OCI-LY7 (cell line): Measurements from ENCODE around the gene AMHR2. TPM values are rescaled to one million over a fixed set of nuclear protein-coding genes. Genes with fewer than 3 reads are reported as not detected.

Source experiments
- BruUV-seq: library from RNA; stranded (reverse); fragments of 400-500 nt; replicated peaks from 2 replicates; lab custom pipeline; 2021; lab: Mats Ljungman, UMichigan
- CTCF ChIA-PET: fragments of 300-600 bp; sonication (Branson Sonifier 250); formaldehyde crosslinking; loops from one replicate; lab custom pipeline; 2022; ENCODE audit warnings: antibody characterized with exemption; ENCODE audit not compliant: unreplicated experiment; lab: Charles Lee
- POLR2A ChIA-PET: fragments of 300-600 bp; sonication (Branson Sonifier 250); formaldehyde crosslinking; loops from one replicate; lab custom pipeline; 2022; ENCODE audit warnings: antibody characterized with exemption; lab: Charles Lee
- DNase-seq: peaks from one replicate; pipeline ENCODE4 v3.0.0-alpha.2; 2015; ENCODE audit warnings: low spot score
- H2AFZ ChIP-seq: fragments of 200-600 bp; sonication (generic), shearing (Covaris generic); 2 replicates; pipeline ENCODE4 v1.6.1; 2014; ENCODE audit warnings: mild to moderate bottlenecking, antibody characterized with exemption, low read length, moderate library complexity
- H3K27ac ChIP-seq: fragments of 200-600 bp; sonication (generic); 2 replicates; pipeline ENCODE4 v1.5.1; 2014; ENCODE audit warnings: mixed run types, low read depth, mild to moderate bottlenecking, moderate library complexity, low read length, inconsistent platforms; ENCODE audit not compliant: poor library complexity, severe bottlenecking
- H3K36me3 ChIP-seq: fragments of 200-600 bp; sonication (generic); 2 replicates; pipeline ENCODE4 v1.6.1; 2014; ENCODE audit warnings: mild to moderate bottlenecking, antibody characterized with exemption, low read length, moderate library complexity, mixed read lengths; ENCODE audit not compliant: insufficient read depth
- H3K4me1 ChIP-seq: fragments of 200-600 bp; sonication (generic); 2 replicates; pipeline ENCODE4 v1.5.1; 2014; ENCODE audit warnings: mild to moderate bottlenecking, low read length; ENCODE audit not compliant: insufficient read depth, poor library complexity, severe bottlenecking
- H3K4me2 ChIP-seq: fragments of 200-600 bp; sonication (generic); 2 replicates; pipeline ENCODE4 v1.6.1; 2014; ENCODE audit warnings: mild to moderate bottlenecking, low read length
- H3K4me3 ChIP-seq: fragments of 200-600 bp; sonication (generic); 2 replicates; pipeline ENCODE4 v1.5.1; 2014; ENCODE audit warnings: mild to moderate bottlenecking, low read depth, low read length; ENCODE audit not compliant: poor library complexity, severe bottlenecking
- H3K79me2 ChIP-seq: fragments of 200-600 bp; sonication (generic); 2 replicates; pipeline ENCODE4 v1.6.1; 2016; ENCODE audit warnings: low read depth, mild to moderate bottlenecking, low read length, moderate library complexity, mixed read lengths; ENCODE audit not compliant: insufficient read depth
- H3K9me2 ChIP-seq: fragments of 200-600 bp; sonication (generic); 2 replicates; pipeline ENCODE4 v1.6.1; 2016; ENCODE audit warnings: mild to moderate bottlenecking, low read length, mixed read lengths; ENCODE audit not compliant: insufficient read depth
- H3K9me3 ChIP-seq: fragments of 200-600 bp; sonication (generic); 2 replicates; pipeline ENCODE4 v1.6.1; 2014; ENCODE audit warnings: mild to moderate bottlenecking, mixed run types, low read length, mixed read lengths
- H4K20me1 ChIP-seq: fragments of 200-600 bp; sonication (generic); 2 replicates; pipeline ENCODE4 v1.6.1; 2014; ENCODE audit warnings: mild to moderate bottlenecking, antibody characterized with exemption, low read length, moderate library complexity, mixed read lengths; ENCODE audit not compliant: insufficient read depth
- CTCF ChIP-seq: fragments of 200-600 bp; sonication (generic); conservative IDR thresholded peaks from 2 replicates; pipeline ENCODE4 v1.5.1; 2014; ENCODE audit warnings: mild to moderate bottlenecking, antibody characterized with exemption, low read length, moderate library complexity, mixed read lengths
- EZH2phosphoT487 ChIP-seq: fragments of 200-600 bp; sonication (generic); IDR thresholded peaks from 2 replicates; pipeline ENCODE4 v1.6.1; 2018; ENCODE audit warnings: low read depth, borderline replicate concordance, mild to moderate bottlenecking, mixed run types, antibody characterized with exemption, low read length, moderate library complexity, mixed read lengths
- intact Hi-C: fragments of 100-400 bp; cut with micrococcal nuclease; formaldehyde crosslinking; loops from one replicate; pipeline ENCODE4 v1.10.0; 2022; ENCODE audit not compliant: unreplicated experiment
- total RNA-seq, 2 experiments: library from RNA; depleted of rRNA in 1 of 2; stranded (reverse); fragments of >200 nt in 1 of 2; shearing (Covaris generic) in 1 of 2; gene quantifications; 2 replicates each; pipeline ENCODE4 v1.2.3, GENCODE V29; 2014 to 2022

AMHR2 gene
- total RNA-seq, 2 experiments from 2014 or later, result not detected

GRCh38 chr12:53450936-53451335 lies 27.3 kb downstream of the AMHR2 start:
- Histone ChIP-seq H3K36me3 (peaks cover 63% of the 10 kb centered on the region), H4K20me1 (peaks cover 29% of the 10 kb centered on the region), H3K9me2 (no peaks in the 10 kb centered on the region), H3K79me2 (peaks cover 38% of the 10 kb centered on the region), H3K27ac (no peak overlapping the region), H3K4me2 (no peak overlapping the region), H3K9me3 (no peaks in the 10 kb centered on the region), H3K4me3 (no peak overlapping the region), H2AFZ (no peak overlapping the region), H3K4me1 (peaks cover 19% of the 10 kb centered on the region)
- no TSS peak for BruUV-seq
- intact Hi-C loops, result no loop called here
- TF ChIP-seq CTCF (no peak), EZH2phosphoT487 (no peak)
- ChIA-PET POLR2A (interaction anchor here (1.0 to 1.6 kb wide), 3 partner anchors 64 to 127 kb away, joined by 4 to 7 read pairs (median 4); no protein-coding TSS in a partner anchor), CTCF (no interaction called here)
- DNase-seq, result no peak

GRCh38 chr12:53451661-53452158 lies 28.1 kb downstream of the AMHR2 start, which contains the start of gene PCBP2:
Gene PCBP2, plus strand, starts transcription at chr12:53452102. Its CDS starts 2,699 bp downstream, at chr12:53454801.
- Histone ChIP-seq H3K27ac (peak within 1 kb of the TSS; percentile 82), H3K4me3 (peak within 1 kb of the TSS; percentile 96), H3K36me3 (peaks cover 64% of the 10 kb centered on the region), H3K4me2 (peak within 1 kb of the TSS; percentile 98), H3K9me2 (no peaks in the 10 kb centered on the region), H3K4me1 (peaks cover 19% of the 10 kb centered on the region), H2AFZ (peak within 1 kb of the TSS; percentile 24; the same call in 1 of the 2 replicates), H3K79me2 (peaks cover 46% of the 10 kb centered on the region), H3K9me3 (no peaks in the 10 kb centered on the region), H4K20me1 (peaks cover 32% of the 10 kb centered on the region)
- ChIA-PET POLR2A (interaction anchor here (1.3 to 1.6 kb wide), 2 partner anchors 72 to 128 kb away, joined by 4 read pairs; no protein-coding TSS in a partner anchor), CTCF (no interaction called here)
- intact Hi-C loops, result loop anchor here (1.0 kb wide), 1 partner anchor 48 kb away; the partner anchor contains the start of gene MAP3K12
- BruUV-seq, result no TSS peak
- peak; percentile 90 for TF ChIP-seq CTCF
- no peak for TF ChIP-seq EZH2phosphoT487
- peak; percentile 100 for DNase-seq
